Activated CD8-positive, alpha-beta T cell treated with anti-CD3 and anti-CD28 coated beads for 36 hours (primary cell): ENCODE data around the gene SCN9A. TPM values are rescaled to one million over a fixed set of nuclear protein-coding genes. Genes with fewer than 3 reads are reported as not detected.
"Not testable (repeated sequence)": the region's sequence is repeated elsewhere in the genome, so short reads cannot be mapped to it uniquely, and the experiment has no call there.

ENCODE experiments used
- ATAC-seq: fragments of 200-7000 bp; cut with Tn5 transposase; one replicate; pipeline ENCODE4 v1.10.0; 2021; ENCODE audit warnings: mild to moderate bottlenecking, moderate library complexity
- CTCF ChIA-PET: fragments of 350-600 bp; sonication (Branson Sonifier 250); formaldehyde crosslinking; loops from one replicate; lab custom pipeline; 2021; ENCODE audit warnings: antibody characterized with exemption; lab: Charles Lee
- POLR2A ChIA-PET: fragments of 350-600 bp; sonication (Branson Sonifier 250); formaldehyde crosslinking; loops from one replicate; lab custom pipeline; 2021; ENCODE audit warnings: antibody characterized with exemption; lab: Charles Lee
- DNase-seq: peaks from one replicate; pipeline ENCODE4 v3.0.0-alpha.2; 2020
- H3K27ac Mint-ChIP-seq: one replicate; pipeline ENCODE4 v1.8.0; 2021; ENCODE audit warnings: mild to moderate bottlenecking, mixed read lengths
- H3K27me3 Mint-ChIP-seq: one replicate; pipeline ENCODE4 v1.8.0; 2021; ENCODE audit warnings: mixed read lengths
- H3K36me3 Mint-ChIP-seq: one replicate; pipeline ENCODE4 v1.8.0; 2021; ENCODE audit warnings: low read depth, mixed read lengths
- H3K4me1 Mint-ChIP-seq: one replicate; pipeline ENCODE4 v1.8.0; 2021; ENCODE audit warnings: low read depth, mixed read lengths
- H3K4me3 Mint-ChIP-seq: one replicate; pipeline ENCODE4 v1.8.0; 2021; ENCODE audit warnings: mild to moderate bottlenecking, moderate library complexity, mixed read lengths
- H3K9me3 Mint-ChIP-seq: one replicate; pipeline ENCODE4 v1.8.0; 2021; ENCODE audit warnings: mixed read lengths
- intact Hi-C: fragments of 100-400 bp; cut with micrococcal nuclease; formaldehyde crosslinking; loops from one replicate; pipeline ENCODE4 v1.10.0; 2022
- total RNA-seq, 2 experiments: library from RNA; stranded (reverse); gene quantifications; one replicate each; pipeline ENCODE4 v1.2.3, GENCODE V29; 2021
- TF ChIP-seq, protein P1 (sequence below): fragments of 200-600 bp; IDR thresholded peaks from one replicate; pipeline ENCODE4 v1.8.0; 2022; ENCODE audit warnings: antibody characterized with exemption, mild to moderate bottlenecking

Gene SCN9A
- total RNA-seq, 2 experiments from 2014 or later = not detected

DNA sequence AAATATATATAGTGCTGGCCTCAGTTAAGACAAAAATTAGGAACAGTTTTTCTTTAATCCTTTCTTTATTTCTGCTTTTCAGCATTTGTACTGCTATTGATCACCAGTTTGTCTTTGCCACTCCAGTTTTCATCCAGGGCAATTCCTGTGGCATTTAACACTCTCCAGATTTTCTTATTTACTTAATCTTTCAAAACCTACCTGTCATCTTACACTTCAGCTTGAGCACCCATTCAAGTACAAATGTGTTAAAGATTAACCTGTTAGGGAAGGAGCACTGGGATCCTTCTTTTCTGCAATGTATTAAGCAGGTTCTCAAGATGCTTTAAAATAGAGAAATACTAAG is 146.1 kb downstream of the SCN9A start:
- POLR2A ChIA-PET = no interaction called here
- CTCF ChIA-PET = no interaction called here
- DNase-seq (no peak), ATAC-seq (no peak)
- TF ChIP-seq, protein P1, sequence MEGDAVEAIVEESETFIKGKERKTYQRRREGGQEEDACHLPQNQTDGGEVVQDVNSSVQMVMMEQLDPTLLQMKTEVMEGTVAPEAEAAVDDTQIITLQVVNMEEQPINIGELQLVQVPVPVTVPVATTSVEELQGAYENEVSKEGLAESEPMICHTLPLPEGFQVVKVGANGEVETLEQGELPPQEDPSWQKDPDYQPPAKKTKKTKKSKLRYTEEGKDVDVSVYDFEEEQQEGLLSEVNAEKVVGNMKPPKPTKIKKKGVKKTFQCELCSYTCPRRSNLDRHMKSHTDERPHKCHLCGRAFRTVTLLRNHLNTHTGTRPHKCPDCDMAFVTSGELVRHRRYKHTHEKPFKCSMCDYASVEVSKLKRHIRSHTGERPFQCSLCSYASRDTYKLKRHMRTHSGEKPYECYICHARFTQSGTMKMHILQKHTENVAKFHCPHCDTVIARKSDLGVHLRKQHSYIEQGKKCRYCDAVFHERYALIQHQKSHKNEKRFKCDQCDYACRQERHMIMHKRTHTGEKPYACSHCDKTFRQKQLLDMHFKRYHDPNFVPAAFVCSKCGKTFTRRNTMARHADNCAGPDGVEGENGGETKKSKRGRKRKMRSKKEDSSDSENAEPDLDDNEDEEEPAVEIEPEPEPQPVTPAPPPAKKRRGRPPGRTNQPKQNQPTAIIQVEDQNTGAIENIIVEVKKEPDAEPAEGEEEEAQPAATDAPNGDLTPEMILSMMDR = no peak
- intact Hi-C loops = no loop called here
- Mint-ChIP-seq H3K4me1 (no peaks in the 10 kb centered on the region), H3K9me3 (no peaks in the 10 kb centered on the region), H3K27me3 (no peaks in the 10 kb centered on the region), H3K36me3 (no peaks in the 10 kb centered on the region), H3K4me3 (no peak overlapping the region), H3K27ac (no peak overlapping the region)

DNA sequence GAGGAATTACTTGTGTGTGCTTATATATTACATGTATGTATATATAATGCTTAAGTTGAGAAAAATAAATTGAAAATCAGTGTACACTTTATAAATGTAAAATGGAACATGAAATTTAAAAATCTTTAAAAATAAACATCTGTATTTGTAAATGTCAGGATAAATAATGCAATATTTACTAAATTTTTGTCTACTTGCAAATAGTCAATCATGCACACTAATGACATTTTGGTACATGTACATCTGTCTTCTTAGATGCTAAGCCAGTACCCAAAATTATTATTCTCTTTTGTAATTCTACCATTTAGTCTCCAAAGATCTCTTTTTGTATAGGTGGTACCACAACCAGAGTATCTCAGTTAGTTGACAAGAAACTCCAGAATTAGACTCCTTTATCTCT is 151.5 kb downstream of the SCN9A start:
- no peaks in the 10 kb centered on the region for H3K36me3 Mint-ChIP-seq
- TF ChIP-seq, protein P1 = no peak
- ATAC-seq (no peak), DNase-seq (no peak)
- no peak overlapping the region for H3K4me3 Mint-ChIP-seq
- ChIA-PET CTCF (no interaction called here), POLR2A (no interaction called here)
- H3K4me1 Mint-ChIP-seq = no peaks in the 10 kb centered on the region
- no peaks in the 10 kb centered on the region for H3K27me3 Mint-ChIP-seq
- no peak overlapping the region for H3K27ac Mint-ChIP-seq
- H3K9me3 Mint-ChIP-seq = no peaks in the 10 kb centered on the region
- intact Hi-C loops = no loop called here

DNA sequence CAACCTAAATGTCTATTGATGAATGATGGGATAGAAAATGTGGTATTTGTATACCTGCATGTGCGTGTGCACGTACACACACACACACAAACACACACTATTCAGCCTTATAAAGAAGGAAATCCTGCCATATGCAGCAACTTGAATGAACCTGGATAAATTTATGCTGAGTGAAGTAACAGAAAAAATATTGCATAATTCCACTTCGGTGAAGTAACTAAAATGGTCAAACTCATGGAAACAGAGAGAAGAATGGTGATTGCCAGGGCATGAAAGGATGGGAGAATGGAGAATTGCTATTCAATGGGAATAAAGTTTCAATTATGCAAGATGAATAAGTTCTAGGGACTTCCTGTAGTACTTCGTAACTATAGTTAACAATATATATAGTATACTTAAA is 152.4 kb downstream of the SCN9A start:
- Mint-ChIP-seq H3K27ac (no peak overlapping the region), H3K4me1 (no peaks in the 10 kb centered on the region), H3K9me3 (no peaks in the 10 kb centered on the region), H3K36me3 (no peaks in the 10 kb centered on the region), H3K27me3 (no peaks in the 10 kb centered on the region), H3K4me3 (no peak overlapping the region)
- TF ChIP-seq, protein P1 = no peak
- intact Hi-C loops = no loop called here
- POLR2A ChIA-PET = no interaction called here
- DNase-seq (no peak), ATAC-seq (no peak)
- CTCF ChIA-PET = no interaction called here

DNA sequence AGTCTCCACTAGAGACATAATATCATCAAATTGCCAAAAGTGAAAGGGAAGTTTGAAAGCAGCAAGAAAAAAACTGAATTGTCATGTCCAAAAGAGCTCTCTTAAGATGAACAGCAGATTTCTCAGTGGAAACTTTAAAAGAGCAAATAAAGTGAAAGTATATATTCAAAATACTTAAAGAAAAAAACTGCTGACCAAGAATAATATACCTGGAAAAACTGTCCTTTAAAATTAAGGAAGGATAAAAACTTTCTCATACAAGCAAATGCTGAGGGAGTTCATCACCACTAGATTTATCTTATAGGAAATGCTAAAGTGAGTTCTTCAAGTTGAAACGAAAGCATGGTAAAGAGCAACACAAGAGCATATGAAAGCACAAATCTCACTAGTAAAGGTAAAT is 164.7 kb downstream of the SCN9A start:
- H3K9me3 Mint-ChIP-seq = peaks cover 20% of the 10 kb centered on the region
- ATAC-seq (no peak), DNase-seq (no peak)
- no peaks in the 10 kb centered on the region for H3K27me3 Mint-ChIP-seq
- H3K36me3 Mint-ChIP-seq = no peaks in the 10 kb centered on the region
- TF ChIP-seq, protein P1 = no peak
- no peak overlapping the region for H3K4me3 Mint-ChIP-seq
- H3K4me1 Mint-ChIP-seq = no peaks in the 10 kb centered on the region
- POLR2A ChIA-PET = no interaction called here
- no peak overlapping the region for H3K27ac Mint-ChIP-seq
- CTCF ChIA-PET = no interaction called here
- intact Hi-C loops = no loop called here

DNA sequence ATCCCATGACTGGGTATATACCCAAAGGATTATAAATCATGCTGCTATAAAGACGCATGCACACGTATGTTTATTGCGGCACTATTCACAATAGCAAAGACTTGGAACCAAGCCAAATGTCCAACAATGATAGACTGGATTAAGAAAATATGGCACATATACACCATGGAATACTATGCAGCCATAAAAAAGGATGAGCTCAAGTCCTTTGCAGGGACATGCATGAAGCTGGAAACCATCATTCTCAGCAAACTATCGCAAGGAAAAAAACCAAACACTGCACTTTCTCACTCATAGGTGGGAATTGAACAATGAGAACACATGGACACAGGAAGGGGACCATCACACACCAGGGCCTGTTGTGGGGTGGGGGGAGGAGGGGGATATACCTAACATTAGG is 165.8 kb downstream of the SCN9A start:
- CTCF ChIA-PET, H3K27me3 Mint-ChIP-seq, H3K36me3 Mint-ChIP-seq, H3K4me1 Mint-ChIP-seq, DNase-seq, H3K4me3 Mint-ChIP-seq, intact Hi-C loops, H3K27ac Mint-ChIP-seq, ATAC-seq, POLR2A ChIA-PET: not testable (repeated sequence)
- H3K9me3 Mint-ChIP-seq = peaks cover 17% of the 10 kb centered on the region

DNA sequence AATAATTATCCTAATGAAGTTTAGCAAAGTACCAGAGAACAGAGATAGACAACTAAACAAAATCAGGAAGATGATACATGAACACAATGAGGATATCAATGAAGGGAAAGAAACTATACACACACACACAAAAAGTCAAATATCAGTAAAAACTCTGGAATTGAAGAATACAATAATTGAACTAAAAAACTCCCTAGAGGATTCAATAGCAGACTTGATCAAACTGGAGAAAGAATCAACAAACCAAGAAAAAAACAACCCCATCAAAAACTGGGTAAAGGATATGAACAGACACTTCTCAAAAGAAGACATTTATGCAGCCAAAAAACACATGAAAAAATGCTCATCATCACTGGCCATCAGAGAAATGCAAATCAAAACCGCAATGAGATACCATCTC is 166.4 kb downstream of the SCN9A start:
- ATAC-seq, H3K4me1 Mint-ChIP-seq, DNase-seq, H3K27me3 Mint-ChIP-seq, H3K27ac Mint-ChIP-seq, POLR2A ChIA-PET, intact Hi-C loops, CTCF ChIA-PET, H3K4me3 Mint-ChIP-seq, H3K36me3 Mint-ChIP-seq: not testable (repeated sequence)
- H3K9me3 Mint-ChIP-seq = peaks cover 15% of the 10 kb centered on the region

DNA sequence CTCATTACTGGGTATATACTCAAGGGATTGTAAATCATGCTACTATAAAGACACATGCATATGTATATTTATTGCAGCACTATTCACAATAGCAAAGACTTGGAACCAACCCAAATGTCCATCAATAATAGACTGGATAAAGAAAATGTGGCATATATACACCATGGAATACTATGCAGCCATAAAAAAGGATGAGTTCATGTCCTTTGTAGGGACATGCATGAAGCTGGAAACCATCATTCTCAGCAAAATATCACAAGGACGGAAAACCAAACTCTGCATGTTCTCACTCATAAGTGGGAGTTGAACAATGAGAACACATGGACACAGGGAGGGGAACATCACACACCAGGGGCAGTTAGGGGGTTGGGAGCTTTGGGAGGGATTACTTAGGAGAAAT is 169.6 kb downstream of the SCN9A start:
- H3K36me3 Mint-ChIP-seq, H3K4me3 Mint-ChIP-seq, H3K27ac Mint-ChIP-seq, CTCF ChIA-PET, ATAC-seq, POLR2A ChIA-PET, intact Hi-C loops, H3K27me3 Mint-ChIP-seq, DNase-seq, H3K4me1 Mint-ChIP-seq: not testable (repeated sequence)
- peaks cover 13% of the 10 kb centered on the region for H3K9me3 Mint-ChIP-seq
